DND-41 (cell line): Measurements from ENCODE around the gene POMT2.

Source experiments
- CTCF ChIP-seq: IDR thresholded peaks from 2 replicates; pipeline ENCODE4 v1.5.1; 2012; ENCODE audit warnings: borderline replicate concordance, low read length, moderate library complexity, mild to moderate bottlenecking; ENCODE audit not compliant: poor library complexity, severe bottlenecking; ENCODE audit errors: extremely low read depth
- EZH2 ChIP-seq: IDR thresholded peaks from 3 replicates; pipeline ENCODE4 v1.6.1; 2012; ENCODE audit warnings: borderline replicate concordance, low read depth, mild to moderate bottlenecking, moderate library complexity, low read length, inconsistent platforms; ENCODE audit not compliant: severe bottlenecking

- TF ChIP-seq EZH2 (no peak), CTCF (no peak)
Observed at GRCh38 chr14:77296155-77296554, 24.5 kb downstream of the POMT2 start.
